Activated CD8-positive, alpha-beta memory T cell treated with anti-CD3 and anti-CD28 coated beads, Interleukin-2, amount 10 ng/mL, durations not matched to agents 7 days and 5 days (primary cell): ENCODE measurements around the gene NANS. TPM values are rescaled to one million over a fixed set of nuclear protein-coding genes. Genes with fewer than 3 reads are reported as not detected.

Experiments
- ATAC-seq: fragments of 150-1000 bp; cut with Tn5 transposase; one replicate; pipeline ENCODE4 v1.10.0; 2021; ENCODE audit warnings: moderate library complexity
- CTCF ChIA-PET: fragments of 350-600 bp; sonication (Branson Sonifier 250); formaldehyde crosslinking; loops from one replicate; lab custom pipeline; 2021; ENCODE audit warnings: antibody characterized with exemption; lab: Charles Lee
- DNase-seq: peaks from one replicate; pipeline ENCODE4 v3.0.0-alpha.2; 2020
- H3K27ac Mint-ChIP-seq: one replicate; pipeline ENCODE4 v1.8.0; 2021; ENCODE audit warnings: mild to moderate bottlenecking, mixed read lengths
- H3K27me3 Mint-ChIP-seq: one replicate; pipeline ENCODE4 v1.8.0; 2021; ENCODE audit warnings: mixed read lengths
- H3K36me3 Mint-ChIP-seq: one replicate; pipeline ENCODE4 v1.8.0; 2021; ENCODE audit warnings: mild to moderate bottlenecking, mixed read lengths
- H3K4me1 Mint-ChIP-seq: one replicate; pipeline ENCODE4 v1.8.0; 2021; ENCODE audit warnings: mixed read lengths
- H3K4me3 Mint-ChIP-seq: one replicate; pipeline ENCODE4 v1.8.0; 2021; ENCODE audit warnings: mild to moderate bottlenecking, moderate library complexity, mixed read lengths
- H3K9me3 Mint-ChIP-seq: one replicate; pipeline ENCODE4 v1.8.0; 2022; ENCODE audit warnings: low read depth, mixed read lengths
- total RNA-seq, 2 experiments: library from RNA; stranded (reverse); gene quantifications; one replicate each; pipeline ENCODE4 v1.2.3, GENCODE V29; 2021

NANS gene
- total RNA-seq, 2 experiments from 2014 or later = 35.5 to 47.8 TPM

GRCh38 chr9:98045234-98046179 lies 11.0 kb upstream of the NANS start:
- H3K36me3 Mint-ChIP-seq = peaks cover 30% of the 10 kb centered on the region
- CTCF ChIA-PET = interaction anchor here (0.7 to 3.5 kb wide), 9 partner anchors 9 to 211 kb away, joined by 3 to 25 read pairs (median 4); partner anchors contain the start of genes NANS and TRMO
- peaks cover 3% of the 10 kb centered on the region for H3K9me3 Mint-ChIP-seq
- peaks cover 39% of the 10 kb centered on the region for H3K4me1 Mint-ChIP-seq
- ATAC-seq = peak; percentile 96
- peak overlapping the region; percentile 83 for H3K27ac Mint-ChIP-seq
- peak; percentile 61 for DNase-seq
- H3K4me3 Mint-ChIP-seq = peak overlapping the region; percentile 83
- no peaks in the 10 kb centered on the region for H3K27me3 Mint-ChIP-seq

GRCh38 chr9:98046180-98046543 lies 10.4 kb upstream of the NANS start:
- Mint-ChIP-seq H3K27me3 (no peaks in the 10 kb centered on the region), H3K4me3 (peak overlapping the region; percentile 83), H3K36me3 (peaks cover 30% of the 10 kb centered on the region), H3K9me3 (peaks cover 3% of the 10 kb centered on the region), H3K27ac (peak overlapping the region; percentile 83), H3K4me1 (peaks cover 40% of the 10 kb centered on the region)
- ATAC-seq (no peak), DNase-seq (no peak)
- CTCF ChIA-PET = interaction anchor here (1.0 to 3.5 kb wide), 6 partner anchors 8 to 124 kb away, joined by 3 to 25 read pairs (median 7); partner anchors contain the start of genes NANS and TRMO

GRCh38 chr9:98047002-98047401 lies 9.5 kb upstream of the NANS start:
- H3K4me3 Mint-ChIP-seq = peak overlapping the region; percentile 16
- ATAC-seq = no peak
- H3K36me3 Mint-ChIP-seq = peaks cover 30% of the 10 kb centered on the region
- H3K9me3 Mint-ChIP-seq = peaks cover 3% of the 10 kb centered on the region
- H3K27me3 Mint-ChIP-seq = no peaks in the 10 kb centered on the region
- H3K27ac Mint-ChIP-seq = no peak overlapping the region
- H3K4me1 Mint-ChIP-seq = peaks cover 49% of the 10 kb centered on the region
- no peak for DNase-seq
- CTCF ChIA-PET = interaction anchor here (1.5 to 3.2 kb wide), 2 partner anchors 10 to 28 kb away, joined by 3 to 14 read pairs; partner anchors contain the start of gene NANS

- H3K27me3 Mint-ChIP-seq = no peaks in the 10 kb centered on the region
- ATAC-seq (no peak), DNase-seq (no peak)
- peaks cover 3% of the 10 kb centered on the region for H3K9me3 Mint-ChIP-seq
- H3K4me3 Mint-ChIP-seq = no peak overlapping the region
- H3K4me1 Mint-ChIP-seq = peaks cover 54% of the 10 kb centered on the region
- H3K27ac Mint-ChIP-seq = peak overlapping the region; percentile 2
- CTCF ChIA-PET = no interaction called here
- peaks cover 33% of the 10 kb centered on the region for H3K36me3 Mint-ChIP-seq
These were observed 7.1 kb upstream of the NANS start for GRCh38 chr9:98049288-98050072.

GRCh38 chr9:98050351-98050750 lies 6.2 kb upstream of the NANS start:
- H3K36me3 Mint-ChIP-seq = peaks cover 29% of the 10 kb centered on the region
- peaks cover 51% of the 10 kb centered on the region for H3K4me1 Mint-ChIP-seq
- no peak for DNase-seq
- CTCF ChIA-PET = no interaction called here
- no peak for ATAC-seq
- H3K4me3 Mint-ChIP-seq = no peak overlapping the region
- H3K27ac Mint-ChIP-seq = no peak overlapping the region
- H3K9me3 Mint-ChIP-seq = no peaks in the 10 kb centered on the region
- H3K27me3 Mint-ChIP-seq = no peaks in the 10 kb centered on the region

GRCh38 chr9:98054376-98054951 lies 2.1 kb upstream of the NANS start:
- H3K4me1 Mint-ChIP-seq = peaks cover 47% of the 10 kb centered on the region
- no peak overlapping the region for H3K4me3 Mint-ChIP-seq
- CTCF ChIA-PET = interaction anchor here (1.1 to 2.0 kb wide), 4 partner anchors 9 to 721 kb away, joined by 3 to 7 read pairs (median 5); no protein-coding TSS in a partner anchor
- peaks cover 7% of the 10 kb centered on the region for H3K36me3 Mint-ChIP-seq
- H3K9me3 Mint-ChIP-seq = no peaks in the 10 kb centered on the region
- DNase-seq (no peak), ATAC-seq (no peak)
- no peaks in the 10 kb centered on the region for H3K27me3 Mint-ChIP-seq
- no peak overlapping the region for H3K27ac Mint-ChIP-seq

GRCh38 chr9:98057138-98057799 lies 737 bp downstream of the NANS start:
- Mint-ChIP-seq H3K4me3 (peak overlapping the region; percentile 92), H3K36me3 (peaks cover 9% of the 10 kb centered on the region), H3K27ac (peak overlapping the region; percentile 95), H3K4me1 (peaks cover 37% of the 10 kb centered on the region), H3K27me3 (no peaks in the 10 kb centered on the region), H3K9me3 (no peaks in the 10 kb centered on the region)
- CTCF ChIA-PET = interaction anchor here (0.6 to 4.1 kb wide), 15 partner anchors 9 to 306 kb away, joined by 3 to 18 read pairs (median 6); partner anchors contain the start of genes TBC1D2, TRIM14 and TRMO
- no peak for ATAC-seq
- DNase-seq = no peak

GRCh38 chr9:98062161-98062560 lies 5.6 kb downstream of the NANS start:
- no peak overlapping the region for H3K27ac Mint-ChIP-seq
- peaks cover 29% of the 10 kb centered on the region for H3K36me3 Mint-ChIP-seq
- DNase-seq (no peak), ATAC-seq (no peak)
- peaks cover 31% of the 10 kb centered on the region for H3K4me1 Mint-ChIP-seq
- no peaks in the 10 kb centered on the region for H3K27me3 Mint-ChIP-seq
- no peaks in the 10 kb centered on the region for H3K9me3 Mint-ChIP-seq
- H3K4me3 Mint-ChIP-seq = no peak overlapping the region
- CTCF ChIA-PET = no interaction called here

GRCh38 chr9:98064623-98065392 lies 8.3 kb downstream of the NANS start:
- DNase-seq (no peak), ATAC-seq (no peak)
- Mint-ChIP-seq H3K36me3 (peaks cover 34% of the 10 kb centered on the region), H3K9me3 (no peaks in the 10 kb centered on the region), H3K27me3 (no peaks in the 10 kb centered on the region), H3K27ac (no peak overlapping the region), H3K4me1 (peaks cover 13% of the 10 kb centered on the region), H3K4me3 (no peak overlapping the region)
- CTCF ChIA-PET = interaction anchor here (0.7 to 1.2 kb wide), 3 partner anchors 12 to 53 kb away, joined by 3 read pairs; no protein-coding TSS in a partner anchor

GRCh38 chr9:98066235-98066634 lies 9.7 kb downstream of the NANS start:
- peaks cover 8% of the 10 kb centered on the region for H3K4me1 Mint-ChIP-seq
- peaks cover 29% of the 10 kb centered on the region for H3K36me3 Mint-ChIP-seq
- no peak overlapping the region for H3K4me3 Mint-ChIP-seq
- H3K27me3 Mint-ChIP-seq = no peaks in the 10 kb centered on the region
- no peaks in the 10 kb centered on the region for H3K9me3 Mint-ChIP-seq
- no peak overlapping the region for H3K27ac Mint-ChIP-seq
- DNase-seq (no peak), ATAC-seq (no peak)
- CTCF ChIA-PET = interaction anchor here (2.1 kb wide), 1 partner anchor 8 kb away, joined by 6 read pairs; no protein-coding TSS in a partner anchor

- CTCF ChIA-PET = interaction anchor here (2.1 kb wide), 1 partner anchor 9 kb away, joined by 6 read pairs; no protein-coding TSS in a partner anchor
These were observed 10.7 kb downstream of the NANS start for GRCh38 chr9:98067184-98067583.

GRCh38 chr9:98069551-98069950 lies 13.0 kb downstream of the NANS start:
- H3K9me3 Mint-ChIP-seq = no peaks in the 10 kb centered on the region
- DNase-seq = no peak
- H3K36me3 Mint-ChIP-seq = peaks cover 21% of the 10 kb centered on the region
- H3K27ac Mint-ChIP-seq = no peak overlapping the region
- peaks cover 6% of the 10 kb centered on the region for H3K4me1 Mint-ChIP-seq
- CTCF ChIA-PET = interaction anchor here (0.8 kb wide), 1 partner anchor 36 kb away, joined by 3 read pairs; no protein-coding TSS in a partner anchor
- H3K4me3 Mint-ChIP-seq = no peak overlapping the region
- H3K27me3 Mint-ChIP-seq = no peaks in the 10 kb centered on the region
- ATAC-seq = no peak

More at GRCh38 chr9:98067184-98067583, 10.7 kb downstream of the NANS start:
- no peak for ATAC-seq
- no peak overlapping the region for H3K4me3 Mint-ChIP-seq
- H3K27me3 Mint-ChIP-seq = no peaks in the 10 kb centered on the region
- no peaks in the 10 kb centered on the region for H3K9me3 Mint-ChIP-seq
- peaks cover 8% of the 10 kb centered on the region for H3K4me1 Mint-ChIP-seq
- no peak overlapping the region for H3K27ac Mint-ChIP-seq
- no peak for DNase-seq
- peaks cover 29% of the 10 kb centered on the region for H3K36me3 Mint-ChIP-seq
